ENCODE results near the gene PLA2G12B. TPM values are rescaled to one million over a fixed set of nuclear protein-coding genes. Genes with fewer than 3 reads are reported as not detected.
"Not testable (repeated sequence)": the region's sequence is repeated elsewhere in the genome, so short reads cannot be mapped to it uniquely, and the experiment has no call there.

The PLA2G12B gene
- total and polyA plus RNA-seq, 7 experiments from 2014 or later, result not detected

GRCh38 chr10:72913287-72913686, 41.3 kb downstream of the PLA2G12B start:
- DNase-seq, result no peak
- intact Hi-C loops (cut with micrococcal nuclease), result no loop called here
- ChIA-PET POLR2A (no interaction called here), CTCF (no interaction called here)
- no peak for ATAC-seq
- no peak overlapping the region for H3K27ac Mint-ChIP-seq
- H3K4me1 ChIP-seq (ENCODE audit: control insufficient read depth in 2 of 2, insufficient read depth in 2 of 2, low read length in 2 of 2), result no peaks in the 10 kb centered on the region
- peaks cover 0 to 4% (median 0%) of the 10 kb centered on the region in 5 donors for H3K36me3 Mint-ChIP-seq
- H3K9me3 ChIP-seq (ENCODE audit: control insufficient read depth in 2 of 3, low read length in 3 of 3), result no peaks in the 10 kb centered on the region
- H3K4me3 ChIP-seq (ENCODE audit: low read length), result no peak overlapping the region
- H3K27me3 Mint-ChIP-seq, result peaks cover 0 to 7% (median 3%) of the 10 kb centered on the region in 5 donors
- no peaks in the 10 kb centered on the region for H3K27me3 ChIP-seq (ENCODE audit: control insufficient read depth in 2 of 2, insufficient read depth in 2 of 2, low read length in 2 of 2)
- H3K4me1 Mint-ChIP-seq, result no peaks in the 10 kb centered on the region
- no peaks in the 10 kb centered on the region for H3K36me3 ChIP-seq (ENCODE audit: control insufficient read depth in 2 of 3, insufficient read depth in 3 of 3, low read length in 3 of 3)
- H3K9me3 Mint-ChIP-seq, result peaks cover 0 to 2% (median 0%) of the 10 kb centered on the region in 11 donors
- H3K4me3 Mint-ChIP-seq, result no peak overlapping the region
- H3K27ac ChIP-seq (ENCODE audit: low read depth, low read length), result no peak overlapping the region

GRCh38 chr10:72912736-72913135, 41.9 kb downstream of the PLA2G12B start:
- peaks cover 0 to 7% (median 3%) of the 10 kb centered on the region in 5 donors for H3K27me3 Mint-ChIP-seq
- H3K9me3 ChIP-seq (ENCODE audit: control insufficient read depth in 2 of 3, low read length in 3 of 3), result no peaks in the 10 kb centered on the region
- no peak overlapping the region for H3K4me3 ChIP-seq (ENCODE audit: low read length)
- peaks cover 0 to 2% (median 0%) of the 10 kb centered on the region in 11 donors for H3K9me3 Mint-ChIP-seq
- ATAC-seq (no peak), DNase-seq (no peak)
- H3K4me1 Mint-ChIP-seq, result no peaks in the 10 kb centered on the region
- no peak overlapping the region for H3K4me3 Mint-ChIP-seq
- intact Hi-C loops (cut with micrococcal nuclease), result no loop called here
- ChIA-PET POLR2A (no interaction called here), CTCF (no interaction called here)
- no peak overlapping the region for H3K27ac ChIP-seq (ENCODE audit: low read depth, low read length)
- H3K27ac Mint-ChIP-seq, result no peak overlapping the region
- H3K36me3 ChIP-seq (ENCODE audit: control insufficient read depth in 2 of 3, insufficient read depth in 3 of 3, low read length in 3 of 3), result no peaks in the 10 kb centered on the region
- peaks cover 0 to 4% (median 0%) of the 10 kb centered on the region in 5 donors for H3K36me3 Mint-ChIP-seq
- no peaks in the 10 kb centered on the region for H3K4me1 ChIP-seq (ENCODE audit: control insufficient read depth in 2 of 2, insufficient read depth in 2 of 2, low read length in 2 of 2)
- no peaks in the 10 kb centered on the region for H3K27me3 ChIP-seq (ENCODE audit: control insufficient read depth in 2 of 2, insufficient read depth in 2 of 2, low read length in 2 of 2)

GRCh38 chr10:72911758-72912157, 42.8 kb downstream of the PLA2G12B start:
- POLR2A ChIA-PET, result no interaction called here
- no peak overlapping the region for H3K27ac ChIP-seq (ENCODE audit: low read depth, low read length)
- no peaks in the 10 kb centered on the region for H3K9me3 ChIP-seq (ENCODE audit: control insufficient read depth in 2 of 3, low read length in 3 of 3)
- no peaks in the 10 kb centered on the region for H3K4me1 ChIP-seq (ENCODE audit: control insufficient read depth in 2 of 2, insufficient read depth in 2 of 2, low read length in 2 of 2)
- DNase-seq (no peak), ATAC-seq (no peak)
- no peaks in the 10 kb centered on the region for H3K4me1 Mint-ChIP-seq
- H3K36me3 ChIP-seq (ENCODE audit: control insufficient read depth in 2 of 3, insufficient read depth in 3 of 3, low read length in 3 of 3), result no peaks in the 10 kb centered on the region
- CTCF ChIA-PET, result no interaction called here
- H3K27me3 ChIP-seq (ENCODE audit: control insufficient read depth in 2 of 2, insufficient read depth in 2 of 2, low read length in 2 of 2), result no peaks in the 10 kb centered on the region
- peaks cover 0 to 4% (median 0%) of the 10 kb centered on the region in 5 donors for H3K36me3 Mint-ChIP-seq
- no peak overlapping the region for H3K27ac Mint-ChIP-seq
- intact Hi-C loops (cut with micrococcal nuclease), result no loop called here
- H3K9me3 Mint-ChIP-seq, result peaks cover 0 to 2% (median 0%) of the 10 kb centered on the region in 11 donors
- H3K27me3 Mint-ChIP-seq, result peaks cover 0 to 7% (median 3%) of the 10 kb centered on the region in 5 donors
- H3K4me3 ChIP-seq (ENCODE audit: low read length), result no peak overlapping the region
- no peak overlapping the region for H3K4me3 Mint-ChIP-seq

- Mint-ChIP-seq H3K9me3 (peaks cover 0 to 2% (median 0%) of the 10 kb centered on the region in 11 donors), H3K4me3 (no peak overlapping the region), H3K4me1 (no peaks in the 10 kb centered on the region), H3K27me3 (peaks cover 0 to 7% (median 0%) of the 10 kb centered on the region in 5 donors), H3K27ac (no peak overlapping the region), H3K36me3 (peaks cover 0 to 4% (median 0%) of the 10 kb centered on the region in 5 donors)
- no peak for DNase-seq
- Histone ChIP-seq H3K27me3 (ENCODE audit: control insufficient read depth in 2 of 2, insufficient read depth in 2 of 2, low read length in 2 of 2) (no peaks in the 10 kb centered on the region), H3K4me1 (ENCODE audit: control insufficient read depth in 2 of 2, insufficient read depth in 2 of 2, low read length in 2 of 2) (no peaks in the 10 kb centered on the region), H3K4me3 (ENCODE audit: low read length) (no peak overlapping the region), H3K27ac (ENCODE audit: low read depth, low read length) (no peak overlapping the region), H3K36me3 (ENCODE audit: control insufficient read depth in 2 of 3, insufficient read depth in 3 of 3, low read length in 3 of 3) (no peaks in the 10 kb centered on the region), H3K9me3 (ENCODE audit: control insufficient read depth in 2 of 3, low read length in 3 of 3) (no peaks in the 10 kb centered on the region)
- intact Hi-C loops (cut with micrococcal nuclease), result no loop called here
- no peak for ATAC-seq
- ChIA-PET POLR2A (no interaction called here), CTCF (no interaction called here)
Measured at GRCh38 chr10:72910705-72911104, 43.9 kb downstream of the PLA2G12B start.

- DNase-seq (no peak), ATAC-seq (no peak)
- no peak overlapping the region for H3K4me3 Mint-ChIP-seq
- POLR2A ChIA-PET, result no interaction called here
- H3K9me3 Mint-ChIP-seq, result peaks cover 0 to 2% (median 0%) of the 10 kb centered on the region in 11 donors
- no peak overlapping the region for H3K27ac Mint-ChIP-seq
- H3K36me3 Mint-ChIP-seq, result peaks cover 0 to 4% (median 0%) of the 10 kb centered on the region in 5 donors
- intact Hi-C loops (cut with micrococcal nuclease), result no loop called here
- H3K4me3 ChIP-seq (ENCODE audit: low read length), result no peak overlapping the region
- H3K4me1 ChIP-seq (ENCODE audit: control insufficient read depth in 2 of 2, insufficient read depth in 2 of 2, low read length in 2 of 2), result no peaks in the 10 kb centered on the region
- H3K27me3 Mint-ChIP-seq, result peaks cover 0 to 7% (median 0%) of the 10 kb centered on the region in 5 donors
- H3K4me1 Mint-ChIP-seq, result peaks cover 0 to 5% (median 0%) of the 10 kb centered on the region in 7 donors
- H3K27ac ChIP-seq (ENCODE audit: low read depth, low read length), result no peak overlapping the region
- no peaks in the 10 kb centered on the region for H3K36me3 ChIP-seq (ENCODE audit: control insufficient read depth in 2 of 3, insufficient read depth in 3 of 3, low read length in 3 of 3)
- CTCF ChIA-PET, result no interaction called here
- no peaks in the 10 kb centered on the region for H3K9me3 ChIP-seq (ENCODE audit: control insufficient read depth in 2 of 3, low read length in 3 of 3)
- H3K27me3 ChIP-seq (ENCODE audit: control insufficient read depth in 2 of 2, insufficient read depth in 2 of 2, low read length in 2 of 2), result no peaks in the 10 kb centered on the region
Measured at GRCh38 chr10:72906446-72906845, 48.2 kb downstream of the PLA2G12B start.

- ChIA-PET POLR2A (no interaction called here), CTCF (no interaction called here)
- Mint-ChIP-seq H3K4me1 (peaks cover 0 to 5% (median 0%) of the 10 kb centered on the region in 7 donors), H3K9me3 (no peaks in the 10 kb centered on the region), H3K4me3 (no peak overlapping the region), H3K27ac (peak overlapping the region in 1 of 9 donors; percentile 26), H3K36me3 (no peaks in the 10 kb centered on the region), H3K27me3 (peaks cover 0 to 7% (median 2%) of the 10 kb centered on the region in 5 donors)
- DNase-seq (no peak), ATAC-seq (no peak)
- Histone ChIP-seq H3K9me3 (ENCODE audit: control insufficient read depth in 2 of 3, low read length in 3 of 3) (no peaks in the 10 kb centered on the region), H3K4me3 (ENCODE audit: low read length) (no peak overlapping the region), H3K27ac (ENCODE audit: low read depth, low read length) (no peak overlapping the region), H3K27me3 (ENCODE audit: control insufficient read depth in 2 of 2, insufficient read depth in 2 of 2, low read length in 2 of 2) (no peaks in the 10 kb centered on the region), H3K36me3 (ENCODE audit: control insufficient read depth in 2 of 3, insufficient read depth in 3 of 3, low read length in 3 of 3) (no peaks in the 10 kb centered on the region), H3K4me1 (ENCODE audit: control insufficient read depth in 2 of 2, insufficient read depth in 2 of 2, low read length in 2 of 2) (no peaks in the 10 kb centered on the region)
- intact Hi-C loops (cut with micrococcal nuclease), result no loop called here
Measured at GRCh38 chr10:72904806-72905205, 49.8 kb downstream of the PLA2G12B start.

GRCh38 chr10:72903941-72904446, 50.6 kb downstream of the PLA2G12B start:
- H3K27ac Mint-ChIP-seq; CTCF ChIA-PET; H3K27me3 Mint-ChIP-seq; H3K4me1 ChIP-seq (ENCODE audit: control insufficient read depth in 2 of 2, insufficient read depth in 2 of 2, low read length in 2 of 2); H3K36me3 Mint-ChIP-seq; H3K27ac ChIP-seq (ENCODE audit: low read depth, low read length); intact Hi-C loops (cut with micrococcal nuclease); H3K27me3 ChIP-seq (ENCODE audit: control insufficient read depth in 2 of 2, insufficient read depth in 2 of 2, low read length in 2 of 2); H3K4me3 Mint-ChIP-seq; H3K9me3 Mint-ChIP-seq; DNase-seq; ATAC-seq; H3K4me1 Mint-ChIP-seq; H3K36me3 ChIP-seq (ENCODE audit: control insufficient read depth in 2 of 3, insufficient read depth in 3 of 3, low read length in 3 of 3); POLR2A ChIA-PET; H3K4me3 ChIP-seq (ENCODE audit: low read length); H3K9me3 ChIP-seq (ENCODE audit: control insufficient read depth in 2 of 3, low read length in 3 of 3): not testable (repeated sequence)

Data from naive thymus-derived CD4-positive, alpha-beta T cell (primary cell).